CD4-positive, alpha-beta T cell treated with Interferon gamma for 1 hour (primary cell): ENCODE results near the gene GIMD1.
"Not testable (repeated sequence)": the region's sequence is repeated elsewhere in the genome, so short reads cannot be mapped to it uniquely, and the experiment has no call there.

ENCODE experiments used
- DNase-seq: peaks from one replicate; pipeline ENCODE4 v3.0.0-alpha.2; 2020

GIMD1 gene

GRCh38 chr4:106347167-106347566 is 21.4 kb downstream of the GIMD1 start:
- no peak for DNase-seq

- no peak for DNase-seq
Measured at GRCh38 chr4:106344647-106344970, 24.0 kb downstream of the GIMD1 start.

DNA sequence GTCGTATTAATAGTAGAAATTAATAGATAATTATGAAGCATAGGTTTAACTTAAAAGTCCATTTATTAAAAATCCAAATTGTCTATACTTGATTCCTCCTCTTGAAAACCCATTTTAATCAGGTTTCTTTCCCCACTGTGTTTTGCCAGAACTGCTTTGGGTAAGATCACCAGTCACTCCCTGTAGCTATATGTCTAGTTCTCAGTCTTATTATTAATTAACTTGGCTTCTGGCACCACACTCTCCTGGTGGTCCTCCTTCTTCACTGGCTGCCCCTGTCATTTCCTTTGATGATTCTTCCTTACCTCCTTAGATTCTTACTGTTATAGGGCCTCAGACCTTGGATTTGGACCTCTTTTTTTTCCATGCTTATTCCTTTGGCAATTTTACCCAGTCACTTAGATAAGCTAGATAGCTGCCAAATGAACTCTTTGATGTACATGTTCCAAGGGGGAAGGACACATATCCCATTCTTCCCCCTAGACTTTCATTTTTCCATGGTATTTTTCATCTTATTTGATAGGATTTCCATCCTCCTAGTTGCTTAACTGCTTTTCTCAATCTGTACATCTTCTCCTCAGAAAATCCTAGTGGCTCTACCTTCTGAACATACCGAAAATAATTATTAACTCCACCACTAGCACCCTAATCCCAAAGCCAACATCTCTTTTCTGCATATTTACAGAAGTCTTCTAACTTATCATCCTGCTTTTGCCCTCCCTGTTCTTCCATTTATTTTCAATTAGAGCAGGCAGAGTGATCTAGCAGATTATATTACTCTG is 24.5 kb downstream of the GIMD1 start:
- DNase-seq = no peak

DNA sequence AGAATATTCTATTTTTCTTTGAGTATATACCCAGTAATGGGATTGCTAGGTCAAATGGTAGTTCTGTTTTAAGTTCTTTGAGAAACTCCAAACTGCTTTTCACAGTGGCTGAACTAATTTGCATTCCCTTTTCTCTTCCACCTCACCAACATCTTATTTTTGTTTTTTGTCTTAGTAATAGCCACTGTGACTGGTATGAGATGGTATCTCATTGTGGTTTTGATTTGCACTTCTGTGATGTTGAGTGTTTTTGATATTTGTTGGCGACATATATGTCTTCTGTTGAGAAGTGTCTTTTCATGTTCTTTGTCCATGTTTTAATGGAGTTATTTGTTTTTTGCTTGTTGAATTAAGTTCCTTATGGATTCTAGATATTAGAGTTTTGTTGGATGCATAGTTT is 27.8 kb downstream of the GIMD1 start:
- DNase-seq = no peak

DNA sequence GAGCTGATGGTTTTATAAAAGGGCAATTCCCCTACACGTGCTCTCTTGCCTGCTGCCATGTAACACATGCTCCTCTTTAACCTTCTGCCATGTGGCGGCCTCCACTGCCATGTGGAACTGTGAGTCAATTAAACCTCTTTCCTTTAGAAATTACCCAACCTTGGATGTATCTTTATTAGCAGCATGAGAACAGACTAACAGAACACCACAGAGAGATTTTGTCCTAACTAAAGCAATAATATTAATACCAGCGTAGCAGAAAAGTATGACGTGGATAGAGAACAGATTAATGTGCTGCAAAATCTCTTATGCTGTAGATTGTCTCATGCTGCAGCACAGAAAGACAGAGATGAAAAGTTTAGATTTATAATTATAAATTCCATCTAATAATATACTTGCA is 29.1 kb downstream of the GIMD1 start:
- no peak for DNase-seq

DNA sequence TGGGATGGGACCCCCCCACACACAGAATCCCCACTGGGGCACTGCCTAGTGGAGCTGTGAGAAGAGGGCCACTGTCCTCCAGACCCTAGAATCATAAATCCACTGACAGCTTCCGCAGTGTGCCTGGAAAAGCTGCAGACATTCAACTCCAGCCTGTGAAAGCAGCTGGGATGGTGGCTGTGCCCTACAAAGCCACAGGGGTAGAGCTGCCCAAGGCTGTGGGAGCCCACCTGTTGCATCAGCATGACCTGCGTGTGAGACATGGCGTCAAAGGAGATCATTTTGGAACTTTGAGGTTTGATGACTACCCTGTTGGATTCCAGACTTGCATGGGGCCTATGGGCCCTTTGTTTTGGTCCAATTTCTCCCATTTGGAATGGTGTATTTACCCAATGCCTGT is 29.9 kb downstream of the GIMD1 start:
- DNase-seq = no peak

- DNase-seq = no peak
Measured at GRCh38 chr4:106337916-106338315, 30.7 kb downstream of the GIMD1 start.

DNA sequence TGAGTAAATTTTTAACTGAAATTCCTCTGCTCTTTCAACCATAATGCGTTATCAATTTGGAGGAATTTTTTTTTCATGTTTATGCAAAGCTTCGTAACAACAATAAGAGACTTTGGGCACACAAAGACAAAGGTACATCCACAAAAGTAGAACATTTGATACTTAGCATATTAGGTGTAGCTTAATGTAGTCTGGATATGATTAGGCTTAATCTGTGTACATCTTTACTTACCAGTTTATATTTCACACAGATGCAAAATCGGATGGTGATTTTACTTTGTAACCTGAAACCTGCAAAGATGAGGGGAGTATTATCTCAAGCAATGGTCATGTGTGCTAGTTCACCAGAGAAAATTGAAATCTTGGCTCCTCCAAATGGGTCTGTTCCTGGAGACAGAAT is 32.0 kb downstream of the GIMD1 start:
- no peak for DNase-seq

DNA sequence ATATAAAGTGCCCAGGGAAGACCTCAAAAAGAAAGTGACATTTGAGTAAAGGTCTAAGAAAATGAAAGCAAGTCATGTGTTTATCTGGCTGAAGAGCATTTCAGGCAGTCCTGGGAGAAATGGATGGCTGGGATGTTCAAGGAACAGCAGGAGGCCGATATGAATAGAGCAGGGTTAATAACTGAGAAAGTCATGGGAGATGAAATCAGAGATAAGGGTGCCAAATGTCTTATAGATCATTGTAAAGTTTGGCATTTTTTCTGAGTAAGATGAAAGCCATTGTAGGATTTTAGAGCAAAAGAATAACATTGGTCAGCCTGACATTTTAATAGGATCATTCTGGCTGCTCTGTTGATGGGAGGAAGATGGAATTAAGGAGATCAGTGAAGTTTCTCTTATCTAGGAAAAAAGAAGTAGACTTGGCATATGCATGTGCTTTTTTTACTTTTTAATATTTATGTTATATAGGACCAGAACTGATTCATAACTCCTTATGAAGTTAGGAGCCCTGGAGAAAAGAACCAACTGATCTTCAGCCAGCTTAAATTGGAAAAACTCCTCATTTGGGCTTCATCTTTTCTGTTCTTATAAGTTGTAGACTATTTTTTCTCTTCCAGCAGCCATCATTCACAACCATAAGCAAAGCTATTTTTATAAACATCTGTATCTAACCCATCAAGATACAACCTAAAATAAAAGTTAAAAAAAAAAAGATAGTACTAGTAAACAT is 33.7 kb downstream of the GIMD1 start:
- no peak for DNase-seq

GRCh38 chr4:106333186-106333585 is 35.4 kb downstream of the GIMD1 start:
- no peak for DNase-seq

GRCh38 chr4:106329041-106329618 is 39.4 kb downstream of the GIMD1 start:
- DNase-seq = no peak

- DNase-seq = no peak
Measured at GRCh38 chr4:106325800-106326199, 42.8 kb downstream of the GIMD1 start.

GRCh38 chr4:106323119-106323518 is 45.5 kb downstream of the GIMD1 start:
- no peak for DNase-seq

GRCh38 chr4:106321814-106322213 is 46.8 kb downstream of the GIMD1 start:
- not testable (repeated sequence) for DNase-seq

DNA sequence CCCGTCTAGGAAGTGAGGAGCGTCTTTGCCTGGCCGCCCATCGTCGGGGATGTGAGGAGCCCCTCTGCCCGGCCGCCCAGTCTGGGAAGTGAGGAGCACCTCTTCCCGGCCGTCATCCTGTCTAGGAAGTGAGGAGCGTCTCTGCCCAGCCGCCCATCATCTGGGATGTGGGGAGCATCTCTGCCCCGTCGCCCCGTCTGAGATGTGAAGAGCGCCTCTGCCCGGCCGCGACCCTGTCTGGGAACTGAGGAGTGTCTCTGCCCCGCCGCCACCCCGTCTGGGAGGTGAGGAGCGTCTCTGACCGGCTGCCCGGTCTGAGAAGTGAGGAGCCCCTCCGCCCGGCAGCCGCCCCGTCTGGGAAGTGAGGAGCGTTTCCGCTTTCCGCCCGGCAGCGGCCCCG is 47.4 kb downstream of the GIMD1 start:
- not testable (repeated sequence) for DNase-seq

- no peak for DNase-seq
Measured at GRCh38 chr4:106320235-106320634, 48.3 kb downstream of the GIMD1 start.

GRCh38 chr4:106318511-106318910 is 50.1 kb downstream of the GIMD1 start:
- no peak for DNase-seq

- no peak for DNase-seq
Measured at GRCh38 chr4:106317815-106318214, 50.8 kb downstream of the GIMD1 start.

DNA sequence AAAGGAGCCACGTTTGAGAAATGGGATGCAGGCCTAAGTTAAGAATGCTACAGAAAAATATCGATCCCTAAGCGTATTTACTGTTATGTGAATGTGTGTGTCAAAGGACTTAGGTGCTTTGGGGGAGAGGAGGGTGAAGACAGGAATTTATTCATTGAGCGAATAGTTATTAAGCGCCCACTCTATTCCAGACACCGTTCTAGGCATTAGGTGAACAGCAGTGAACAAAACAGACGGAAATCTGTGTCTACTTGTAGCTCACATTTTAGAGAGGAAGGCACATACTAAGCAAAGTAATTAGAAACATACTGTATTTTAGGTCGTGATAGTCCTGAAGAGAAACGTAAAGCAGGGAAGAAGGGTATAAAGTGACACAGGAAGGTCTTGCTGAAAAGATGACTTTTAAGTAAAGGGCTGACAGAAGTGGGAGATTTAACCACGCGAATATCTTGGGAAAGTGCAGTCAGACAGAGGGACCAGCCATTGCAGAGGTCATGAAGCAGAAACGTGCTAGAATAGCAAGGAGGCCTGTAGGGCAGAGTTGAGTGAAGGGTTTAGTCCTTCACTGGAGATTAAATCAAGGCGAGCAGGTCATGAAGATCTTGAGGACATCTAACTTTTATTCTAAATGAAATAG is 51.7 kb downstream of the GIMD1 start:
- DNase-seq = no peak

DNA sequence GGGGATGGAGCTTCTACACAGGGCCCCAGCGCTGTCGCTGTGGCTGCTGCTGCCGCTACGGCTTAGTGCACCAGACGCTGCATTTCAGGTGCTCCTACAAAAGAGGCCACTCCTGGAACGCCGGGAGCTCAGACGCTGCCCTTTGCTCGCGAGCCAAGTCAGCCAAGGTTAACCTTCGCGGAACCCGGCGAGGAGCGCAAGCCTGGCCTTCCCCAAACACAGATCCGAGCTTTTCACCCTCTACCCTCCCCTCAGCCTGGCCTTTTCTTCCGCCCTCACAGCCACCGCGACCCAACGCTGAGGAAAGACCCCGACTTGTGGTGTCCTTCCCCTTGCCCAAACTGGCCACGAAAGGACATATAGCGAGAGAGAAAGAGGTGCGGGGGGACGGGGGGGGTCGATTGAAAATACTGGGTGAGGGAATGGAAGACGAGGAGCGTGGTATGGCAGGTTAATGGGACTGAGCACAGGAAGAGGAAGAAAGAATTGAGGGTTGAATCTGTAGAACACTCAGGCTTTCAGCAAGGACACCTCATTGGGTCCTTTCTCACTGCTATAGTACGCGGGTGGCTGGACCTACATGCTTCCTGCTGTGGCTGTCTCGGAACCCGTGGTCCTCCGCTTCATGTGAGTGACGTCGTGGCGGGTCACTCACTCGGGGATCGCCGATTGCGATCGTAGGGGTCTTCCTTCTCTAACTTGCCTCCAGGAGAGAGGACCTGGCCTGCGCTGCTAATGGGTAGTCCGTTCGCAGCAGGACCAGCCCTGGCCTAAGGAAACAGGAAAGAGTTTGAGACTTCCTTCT is 52.4 kb downstream of the GIMD1 start, which contains the start of the genes AIMP1 and TBCK:
TSS of gene AIMP1 (plus strand) at position 583 of the 805 bp plus-strand sequence. CDS start 8,460 bp downstream, outside the sequence.
TSS of gene TBCK (minus strand) at position 242 of the 805 bp plus-strand sequence. CDS start 7,249 bp downstream, outside the sequence.
- DNase-seq = peak; percentile 90

DNA sequence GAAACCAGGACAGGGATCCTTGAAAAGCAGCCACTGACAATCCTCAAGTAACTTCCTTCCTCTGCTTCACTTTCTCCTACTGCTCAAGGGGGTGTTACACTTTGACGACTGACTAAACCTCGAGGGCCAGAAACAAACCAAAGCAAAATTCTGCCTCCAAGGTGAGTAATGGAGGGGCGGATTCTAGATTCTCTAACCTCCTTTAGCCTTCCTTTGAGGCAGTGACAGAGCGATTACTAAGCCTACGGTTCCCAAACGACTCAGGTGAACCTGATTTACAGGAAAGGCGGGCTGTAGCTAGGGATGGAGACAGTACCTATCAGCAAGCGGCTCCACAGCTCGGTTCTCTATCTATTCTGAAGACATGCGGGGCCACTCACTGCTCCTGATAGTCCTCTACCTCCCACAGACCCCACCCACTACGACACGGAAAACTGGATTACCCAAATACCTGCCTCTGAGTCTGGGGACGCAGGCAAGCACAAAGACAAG is 53.1 kb downstream of the GIMD1 start:
- no peak for DNase-seq

DNA sequence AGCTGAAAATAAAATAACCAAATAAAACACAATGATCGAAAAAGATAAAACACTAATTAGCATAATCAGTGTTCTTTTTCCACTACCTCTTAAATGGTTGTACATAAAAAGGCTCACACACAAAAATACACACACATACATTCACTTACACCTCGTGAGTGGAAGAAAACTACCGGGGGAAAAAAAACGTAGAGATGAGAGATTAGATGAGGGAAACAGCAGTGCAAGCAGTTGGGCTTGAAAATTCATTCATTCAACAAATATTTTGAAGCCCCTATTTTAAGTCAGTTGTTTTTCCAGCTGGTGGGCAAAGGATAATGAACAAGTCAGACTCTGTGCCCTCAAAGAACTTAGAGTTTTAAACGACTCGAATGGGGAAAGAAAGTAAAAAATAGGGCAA is 53.6 kb downstream of the GIMD1 start:
- no peak for DNase-seq
